ENCODE results near the gene PPP2R5A.

The PPP2R5A gene

GRCh38 chr1:212284744-212285684, at the start of gene PPP2R5A:
PPP2R5A (plus strand) TSS chr1:212285410; CDS start chr1:212286111, 701 bp downstream.
- peak; percentile 99 for DNase-seq

GRCh38 chr1:212235857-212236256, 49.4 kb upstream of the PPP2R5A start:
- no peak for DNase-seq

GRCh38 chr1:212236664-212237220, 48.5 kb upstream of the PPP2R5A start:
- no peak for DNase-seq

- DNase-seq: no peak
Measured at GRCh38 chr1:212237651-212238050, 47.6 kb upstream of the PPP2R5A start.

- DNase-seq: no peak
Measured at GRCh38 chr1:212238552-212238951, 46.7 kb upstream of the PPP2R5A start.

GRCh38 chr1:212241501-212241900, 43.7 kb upstream of the PPP2R5A start:
- DNase-seq: no peak

- DNase-seq: no peak
Measured at GRCh38 chr1:212241957-212242287, 43.3 kb upstream of the PPP2R5A start.

- no peak for DNase-seq
Measured at GRCh38 chr1:212242288-212242984, 42.8 kb upstream of the PPP2R5A start.

GRCh38 chr1:212242985-212243308, 42.3 kb upstream of the PPP2R5A start:
- DNase-seq: no peak

GRCh38 chr1:212244441-212244840, 40.8 kb upstream of the PPP2R5A start:
- no peak for DNase-seq

- DNase-seq: peak; percentile 35
Measured at GRCh38 chr1:212247179-212247721, 38.0 kb upstream of the PPP2R5A start.

- DNase-seq: no peak
Measured at GRCh38 chr1:212247988-212248387, 37.2 kb upstream of the PPP2R5A start.

- no peak for DNase-seq
Measured at GRCh38 chr1:212254853-212255363, 30.3 kb upstream of the PPP2R5A start.

GRCh38 chr1:212255705-212256307, 29.4 kb upstream of the PPP2R5A start:
- no peak for DNase-seq

- no peak for DNase-seq
Measured at GRCh38 chr1:212256369-212256768, 28.8 kb upstream of the PPP2R5A start.

GRCh38 chr1:212257157-212257556, 28.1 kb upstream of the PPP2R5A start:
- DNase-seq: no peak

GRCh38 chr1:212259693-212260480, 25.3 kb upstream of the PPP2R5A start:
- DNase-seq: no peak

- no peak for DNase-seq
Measured at GRCh38 chr1:212260557-212261355, 24.5 kb upstream of the PPP2R5A start.

GRCh38 chr1:212261361-212261929, 23.8 kb upstream of the PPP2R5A start:
- no peak for DNase-seq

- no peak for DNase-seq
Measured at GRCh38 chr1:212267017-212267416, 18.2 kb upstream of the PPP2R5A start.

GRCh38 chr1:212267460-212267859, 17.8 kb upstream of the PPP2R5A start:
- no peak for DNase-seq

Measured in HCEC 1CT (cell line).